PC-3 (cell line): ENCODE measurements around the gene TPRG1. TPM values are rescaled to one million over a fixed set of nuclear protein-coding genes. Genes with fewer than 3 reads are reported as not detected.

Source experiments
- ATAC-seq: fragments of 200-7000 bp; cut with Tn5 transposase; 2 replicates; pipeline ENCODE4 v1.9.1; 2020; ENCODE audit warnings: mild to moderate bottlenecking, moderate library complexity
- Bru-seq: library from RNA; stranded (reverse); fragments of 400-500 nt; gene quantifications from one replicate; lab custom pipeline; 2021; lab: Mats Ljungman, UMichigan
- BruChase-seq, 2 experiments: library from RNA; stranded (reverse); fragments of 400-500 nt; gene quantifications; one replicate each; lab custom pipeline; 2021; lab: Mats Ljungman, UMichigan
- BruUV-seq: library from RNA; stranded (reverse); fragments of 400-500 nt; replicated peaks from 2 replicates; lab custom pipeline; 2021; lab: Mats Ljungman, UMichigan
- CTCF ChIA-PET: fragments of 300-600 bp; sonication (Branson Sonifier 250); formaldehyde crosslinking; loops from one replicate; lab custom pipeline; 2022; ENCODE audit warnings: antibody characterized with exemption; lab: Charles Lee
- POLR2A ChIA-PET: fragments of 300-600 bp; sonication (Branson Sonifier 250); formaldehyde crosslinking; loops from one replicate; lab custom pipeline; 2022; ENCODE audit warnings: antibody characterized with exemption; ENCODE audit not compliant: unreplicated experiment; lab: Charles Lee
- DNase-seq: peaks from one replicate; pipeline ENCODE4 v3.0.0-alpha.2; 2015
- H2AFZ ChIP-seq: fragments of 300-600 bp; sonication (generic); 2 replicates; pipeline ENCODE4 v1.6.0; 2016; ENCODE audit warnings: antibody characterized with exemption, low read length
- H3F3A ChIP-seq: fragments of 300-600 bp; sonication (generic); one replicate; pipeline ENCODE4 v1.6.0; 2017; ENCODE audit warnings: antibody characterized with exemption, low read length, control low read depth, mild to moderate bottlenecking; ENCODE audit not compliant: unreplicated experiment
- H3K27ac ChIP-seq: fragments of 300-600 bp; sonication (generic); 2 replicates; pipeline ENCODE4 v1.5.1; 2016; ENCODE audit warnings: mild to moderate bottlenecking, low read length
- H3K27me3 ChIP-seq: fragments of 300-600 bp; sonication (generic); 2 replicates; pipeline ENCODE4 v1.6.1; 2016; ENCODE audit warnings: low read length, mixed read lengths
- H3K36me3 ChIP-seq: fragments of 300-600 bp; sonication (generic); 2 replicates; pipeline ENCODE4 v1.6.1; 2016; ENCODE audit warnings: low read depth, mixed run types, low read length, mixed read lengths
- H3K4me1 ChIP-seq: fragments of 300-600 bp; sonication (generic); 2 replicates; pipeline ENCODE4 v1.5.1; 2016; ENCODE audit warnings: low read length; ENCODE audit not compliant: insufficient read depth
- H3K4me2 ChIP-seq: fragments of 300-600 bp; sonication (generic); 2 replicates; pipeline ENCODE4 v1.6.0; 2016; ENCODE audit warnings: low read length
- H3K4me3 ChIP-seq: fragments of 300-600 bp; sonication (generic); 2 replicates; pipeline ENCODE4 v1.5.1; 2016; ENCODE audit warnings: mild to moderate bottlenecking, low read length, mixed read lengths
- H3K79me2 ChIP-seq: fragments of 300-600 bp; sonication (generic); 2 replicates; pipeline ENCODE4 v1.6.1; 2017; ENCODE audit warnings: low read length, mixed read lengths
- H3K9ac ChIP-seq: fragments of 300-600 bp; sonication (generic); 2 replicates; pipeline ENCODE4 v1.6.0; 2016; ENCODE audit warnings: mild to moderate bottlenecking, low read length
- H3K9me2 ChIP-seq: fragments of 300-600 bp; sonication (generic); replicated peaks from 2 replicates; pipeline ENCODE4 v1.6.1; 2016; ENCODE audit warnings: mixed run types, low read length, mixed read lengths
- H3K9me3 ChIP-seq: fragments of 300-600 bp; sonication (generic); 2 replicates; pipeline ENCODE4 v1.6.1; 2016; ENCODE audit warnings: low read length, mixed read lengths
- H4K20me1 ChIP-seq: fragments of 300-600 bp; sonication (generic); 2 replicates; pipeline ENCODE4 v1.6.1; 2016; ENCODE audit warnings: low read length, mixed read lengths
- CTCF ChIP-seq: fragments of 300-600 bp; sonication (generic); conservative IDR thresholded peaks from 2 replicates; pipeline ENCODE4 v1.5.1; 2017; ENCODE audit warnings: antibody characterized with exemption, low read depth, mild to moderate bottlenecking, low read length
- EZH2 ChIP-seq: fragments of 300-600 bp; sonication (generic); IDR thresholded peaks from one replicate; pipeline ENCODE4 v1.6.1; 2017; ENCODE audit warnings: antibody characterized with exemption, mild to moderate bottlenecking, low read length; ENCODE audit not compliant: unreplicated experiment
- EZH2phosphoT487 ChIP-seq: fragments of 300-600 bp; sonication (generic); IDR thresholded peaks from 2 replicates; pipeline ENCODE4 v1.6.1; 2018; ENCODE audit warnings: mild to moderate bottlenecking, antibody characterized with exemption, low read length, borderline replicate concordance
- intact Hi-C: fragments of 100-400 bp; cut with micrococcal nuclease; formaldehyde crosslinking; loops from 2 replicates; pipeline ENCODE4 v1.9.0; 2023
- long read RNA-seq: library from polyadenylated mRNA; unstranded; transcript quantifications from one replicate; pipeline ENCODE4 v2.0.0, GENCODE V29; 2021; ENCODE audit not compliant: unreplicated experiment
- total RNA-seq: library from RNA; depleted of rRNA; stranded (reverse); fragments of >200 nt; gene quantifications from 2 replicates; pipeline ENCODE4 v1.2.3, GENCODE V29; 2014; rRNA removed

Gene TPRG1
- total RNA-seq, result 1.1 and 1.2 TPM in 2 replicates
- percentile 42 among the genes with signal in this experiment for Bru-seq, nascent RNA
- BruChase-seq, experiment 1, labeled RNA remaining after a 6-hour chase, result percentile 32 among the genes with signal in this experiment
- BruChase-seq, experiment 2, labeled RNA remaining after a 2-hour chase, result percentile 47 among the genes with signal in this experiment
- long read RNA-seq, partial matches to known transcripts, result 0 of 2 reads
- long read RNA-seq, other reads (novel, unspliced or antisense), result 2 of 2 reads

GRCh38 chr3:189171707-189172106 is at the start of gene TPRG1:
TPRG1 (plus strand) TSS chr3:189171971; CDS start chr3:189207385, 35,414 bp downstream.
- CTCF ChIA-PET, result no interaction called here
- H3K4me2 ChIP-seq, result no peak within 1 kb of the TSS
- no peaks in the 10 kb centered on the region for H3K36me3 ChIP-seq
- no peaks in the 10 kb centered on the region for H3F3A ChIP-seq
- H3K9ac ChIP-seq, result no peak within 1 kb of the TSS
- H2AFZ ChIP-seq, result no peak within 1 kb of the TSS
- no peaks in the 10 kb centered on the region for H4K20me1 ChIP-seq
- intact Hi-C loops, result no loop called here
- no peaks in the 10 kb centered on the region for H3K9me3 ChIP-seq
- H3K79me2 ChIP-seq, result no peaks in the 10 kb centered on the region
- no peak for TF ChIP-seq EZH2phosphoT487
- no peak for TF ChIP-seq EZH2
- TF ChIP-seq CTCF, result no peak
- ATAC-seq, result no peak
- H3K4me1 ChIP-seq, result peaks cover 16% of the 10 kb centered on the region
- POLR2A ChIA-PET, result no interaction called here
- H3K4me3 ChIP-seq, result no peak within 1 kb of the TSS
- BruUV-seq, result no TSS peak
- no peaks in the 10 kb centered on the region; the same call in 1 of the 2 replicates for H3K9me2 ChIP-seq
- DNase-seq, result no peak
- H3K27me3 ChIP-seq, result no peaks in the 10 kb centered on the region
- no peak within 1 kb of the TSS for H3K27ac ChIP-seq

GRCh38 chr3:189122110-189122509 is 49.7 kb upstream of the TPRG1 start:
- H3K4me3 ChIP-seq, result no peak overlapping the region
- no peaks in the 10 kb centered on the region for H3K4me1 ChIP-seq
- CTCF ChIA-PET, result no interaction called here
- ATAC-seq (no peak), DNase-seq (no peak)
- no peaks in the 10 kb centered on the region for H4K20me1 ChIP-seq
- POLR2A ChIA-PET, result no interaction called here
- BruUV-seq, result no TSS peak
- no peak overlapping the region for H3K27ac ChIP-seq
- H3K27me3 ChIP-seq, result no peaks in the 10 kb centered on the region
- H3K9ac ChIP-seq, result no peak overlapping the region
- intact Hi-C loops, result no loop called here
- H3K79me2 ChIP-seq, result no peaks in the 10 kb centered on the region
- H3K9me2 ChIP-seq, result no peaks in the 10 kb centered on the region
- H3K36me3 ChIP-seq, result no peaks in the 10 kb centered on the region
- H3F3A ChIP-seq, result no peaks in the 10 kb centered on the region
- no peak overlapping the region for H2AFZ ChIP-seq
- H3K4me2 ChIP-seq, result no peak overlapping the region
- TF ChIP-seq EZH2, result no peak
- no peak for TF ChIP-seq CTCF
- TF ChIP-seq EZH2phosphoT487, result no peak
- no peaks in the 10 kb centered on the region for H3K9me3 ChIP-seq

GRCh38 chr3:189122526-189123205 is 49.1 kb upstream of the TPRG1 start:
- intact Hi-C loops, result no loop called here
- Histone ChIP-seq H3K9me3 (no peaks in the 10 kb centered on the region), H3K9me2 (no peaks in the 10 kb centered on the region), H3K27me3 (no peaks in the 10 kb centered on the region), H3K4me2 (no peak overlapping the region), H4K20me1 (no peaks in the 10 kb centered on the region), H3K79me2 (no peaks in the 10 kb centered on the region), H3K36me3 (no peaks in the 10 kb centered on the region), H3K4me3 (no peak overlapping the region), H3K4me1 (no peaks in the 10 kb centered on the region), H2AFZ (no peak overlapping the region), H3K9ac (no peak overlapping the region), H3F3A (no peaks in the 10 kb centered on the region), H3K27ac (no peak overlapping the region)
- CTCF ChIA-PET, result no interaction called here
- DNase-seq (no peak), ATAC-seq (no peak)
- POLR2A ChIA-PET, result no interaction called here
- BruUV-seq, result no TSS peak
- no peak for TF ChIP-seq EZH2phosphoT487
- no peak for TF ChIP-seq CTCF
- TF ChIP-seq EZH2, result no peak
